Caco-2 (cell line): ENCODE data around the gene RETREG1. TPM values are rescaled to one million over a fixed set of nuclear protein-coding genes. Genes with fewer than 3 reads are reported as not detected.
A peak's percentile ranks its signal among the peaks of the same experiment; 100 is the strongest.

Experiments
- BruUV-seq: library from RNA; stranded (reverse); fragments of 400-500 nt; replicated peaks from 2 replicates; lab custom pipeline; 2021; lab: Mats Ljungman, UMichigan
- CTCF ChIA-PET: fragments of 300-600 bp; sonication (Branson Sonifier 250); formaldehyde crosslinking; loops from one replicate; lab custom pipeline; 2022; ENCODE audit warnings: antibody characterized with exemption; lab: Charles Lee
- POLR2A ChIA-PET: fragments of 300-600 bp; sonication (Branson Sonifier 250); formaldehyde crosslinking; loops from one replicate; lab custom pipeline; 2022; ENCODE audit warnings: antibody characterized with exemption; lab: Charles Lee
- DNase-seq, 2 experiments: peaks; one replicate each; pipeline versions ENCODE4 v3.0.0 to v3.0.0-alpha.2; 2020 to 2022
- H3K27me3 ChIP-seq: replicated peaks from 2 replicates; pipeline ENCODE4 v1.6.0; 2011; ENCODE audit warnings: low read length; ENCODE audit not compliant: control insufficient read depth, insufficient read depth
- H3K36me3 ChIP-seq: 2 replicates; pipeline ENCODE4 v1.5.1; 2011; ENCODE audit warnings: low read length; ENCODE audit not compliant: control insufficient read depth, insufficient read depth
- H3K4me1 ChIP-seq: fragments of 250-450 bp; sonication (Bioruptor Pico); 2 replicates; pipeline ENCODE4 v1.5.1; 2020; ENCODE audit warnings: mild to moderate bottlenecking
- H3K4me3 ChIP-seq: 2 replicates; pipeline ENCODE4 v1.5.1; 2011; ENCODE audit warnings: low read depth, mild to moderate bottlenecking, control low read depth, low read length
- H3K9me3 ChIP-seq: fragments of 250-450 bp; sonication (Bioruptor Pico); 2 replicates; pipeline ENCODE4 v1.5.1; 2020; ENCODE audit warnings: mild to moderate bottlenecking, moderate library complexity
- H3K27ac Mint-ChIP-seq: one replicate; pipeline ENCODE4 v1.8.0; 2022; ENCODE audit warnings: mixed read lengths; ENCODE audit not compliant: unreplicated experiment
- H3K27me3 Mint-ChIP-seq: one replicate; pipeline ENCODE4 v1.8.0; 2022; ENCODE audit warnings: mixed read lengths; ENCODE audit not compliant: insufficient read depth, unreplicated experiment
- H3K36me3 Mint-ChIP-seq: one replicate; pipeline ENCODE4 v1.8.0; 2022; ENCODE audit warnings: mild to moderate bottlenecking, mixed read lengths; ENCODE audit not compliant: insufficient read depth, unreplicated experiment
- H3K4me1 Mint-ChIP-seq: one replicate; pipeline ENCODE4 v1.8.0; 2022; ENCODE audit warnings: low read depth, mixed read lengths; ENCODE audit not compliant: unreplicated experiment
- H3K4me3 Mint-ChIP-seq: one replicate; pipeline ENCODE4 v1.8.0; 2022; ENCODE audit warnings: mild to moderate bottlenecking, moderate library complexity, mixed read lengths; ENCODE audit not compliant: unreplicated experiment
- H3K9me3 Mint-ChIP-seq: one replicate; pipeline ENCODE4 v1.8.0; 2022; ENCODE audit warnings: mixed read lengths; ENCODE audit not compliant: unreplicated experiment
- intact Hi-C: fragments of 100-400 bp; cut with micrococcal nuclease; formaldehyde crosslinking; loops from one replicate; pipeline ENCODE4 v1.10.0; 2022; ENCODE audit not compliant: unreplicated experiment
- total RNA-seq: library from RNA; stranded (reverse); gene quantifications from 2 replicates; pipeline ENCODE4 v1.2.3, GENCODE V29; 2022
- TF ChIP-seq, protein P1 (sequence below), 2 experiments: fragments of 200-600 bp in 1 of 2; IDR thresholded peaks; 1 replicate in 1 of 2; 2 replicates in 1 of 2; pipeline versions ENCODE4 v1.5.1 to v1.8.0; 2011 to 2022; ENCODE audit warnings: antibody characterized with exemption in 1 of 2, control low read depth in 1 of 2, inconsistent platforms in 1 of 2, low read depth in 1 of 2, low read length in 1 of 2, mild to moderate bottlenecking in 1 of 2, moderate library complexity in 1 of 2; ENCODE audit not compliant: insufficient read depth in 1 of 2, severe bottlenecking in 1 of 2, unreplicated experiment in 1 of 2

The RETREG1 gene
- total RNA-seq, 1 experiment from 2014 or later: 15.1 TPM

DNA sequence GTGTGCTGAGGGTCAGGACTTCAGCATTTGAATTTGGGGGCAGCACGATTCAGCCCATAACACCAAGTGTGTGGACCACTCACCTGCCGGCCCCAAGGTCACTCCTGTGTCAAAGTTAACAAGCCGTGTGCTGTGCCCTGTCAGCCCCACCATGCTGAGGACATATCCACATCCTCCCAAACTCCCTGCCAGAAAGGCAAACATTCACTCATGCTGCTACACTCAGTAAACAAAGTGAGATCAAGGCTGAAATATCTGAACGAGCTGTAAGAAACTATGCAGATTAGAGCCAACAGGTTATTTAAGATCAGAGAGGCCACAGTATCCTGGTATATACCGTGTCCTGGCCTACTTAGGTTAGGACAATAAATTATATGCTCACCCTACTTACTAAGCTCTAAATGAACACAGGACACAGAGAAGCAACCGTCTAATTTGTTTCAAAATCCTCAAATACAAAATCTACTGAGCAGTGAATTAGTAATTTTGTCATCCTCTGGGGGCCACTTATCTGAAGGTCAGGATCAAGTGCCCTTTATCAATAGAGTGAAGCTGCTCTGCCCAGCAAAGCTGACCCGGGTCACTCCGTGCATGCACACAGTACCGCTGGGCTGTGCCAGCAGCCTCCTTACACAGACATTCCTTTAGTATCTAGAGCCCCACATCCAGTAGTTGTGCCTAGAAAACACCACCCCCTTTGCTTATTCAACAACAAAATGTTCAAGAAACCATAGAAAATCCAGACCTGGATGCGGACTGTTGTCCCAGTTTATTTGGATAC, 28.2 kb downstream of the RETREG1 start:
- peak; percentile 50 to 63 for DNase-seq
- no peaks in the 10 kb centered on the region; the same call in 1 of the 2 replicates for H3K36me3 ChIP-seq
- no TSS peak for BruUV-seq
- TF ChIP-seq, protein P1, sequence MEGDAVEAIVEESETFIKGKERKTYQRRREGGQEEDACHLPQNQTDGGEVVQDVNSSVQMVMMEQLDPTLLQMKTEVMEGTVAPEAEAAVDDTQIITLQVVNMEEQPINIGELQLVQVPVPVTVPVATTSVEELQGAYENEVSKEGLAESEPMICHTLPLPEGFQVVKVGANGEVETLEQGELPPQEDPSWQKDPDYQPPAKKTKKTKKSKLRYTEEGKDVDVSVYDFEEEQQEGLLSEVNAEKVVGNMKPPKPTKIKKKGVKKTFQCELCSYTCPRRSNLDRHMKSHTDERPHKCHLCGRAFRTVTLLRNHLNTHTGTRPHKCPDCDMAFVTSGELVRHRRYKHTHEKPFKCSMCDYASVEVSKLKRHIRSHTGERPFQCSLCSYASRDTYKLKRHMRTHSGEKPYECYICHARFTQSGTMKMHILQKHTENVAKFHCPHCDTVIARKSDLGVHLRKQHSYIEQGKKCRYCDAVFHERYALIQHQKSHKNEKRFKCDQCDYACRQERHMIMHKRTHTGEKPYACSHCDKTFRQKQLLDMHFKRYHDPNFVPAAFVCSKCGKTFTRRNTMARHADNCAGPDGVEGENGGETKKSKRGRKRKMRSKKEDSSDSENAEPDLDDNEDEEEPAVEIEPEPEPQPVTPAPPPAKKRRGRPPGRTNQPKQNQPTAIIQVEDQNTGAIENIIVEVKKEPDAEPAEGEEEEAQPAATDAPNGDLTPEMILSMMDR (IDR thresholded peaks at IDR 0.05; ENCODE audit: insufficient read depth in 1 of 2, low read depth in 1 of 2, low read length in 1 of 2, severe bottlenecking in 1 of 2, unreplicated experiment in 1 of 2): no peak
- Mint-ChIP-seq H3K4me1 (peaks cover 60% of the 10 kb centered on the region), H3K9me3 (no peaks in the 10 kb centered on the region), H3K36me3 (no peaks in the 10 kb centered on the region), H3K4me3 (peak overlapping the region; percentile 46), H3K27ac (peak overlapping the region; percentile 93), H3K27me3 (no peaks in the 10 kb centered on the region)
- peaks cover 51% of the 10 kb centered on the region for H3K4me1 ChIP-seq
- ChIA-PET CTCF (interaction anchor here (1.1 to 1.2 kb wide), 2 partner anchors 37 to 105 kb away, joined by 3 to 4 read pairs; no protein-coding TSS in a partner anchor), POLR2A (interaction anchor here (0.8 kb wide), 1 partner anchor 67 kb away, joined by 3 read pairs; no protein-coding TSS in a partner anchor)
- intact Hi-C loops: loop anchor here (1.0 to 5.0 kb wide), 3 partner anchors 15 to 149 kb away; no protein-coding TSS in a partner anchor
- no peaks in the 10 kb centered on the region for H3K9me3 ChIP-seq
- H3K27me3 ChIP-seq: no peaks in the 10 kb centered on the region
- no peak overlapping the region for H3K4me3 ChIP-seq

DNA sequence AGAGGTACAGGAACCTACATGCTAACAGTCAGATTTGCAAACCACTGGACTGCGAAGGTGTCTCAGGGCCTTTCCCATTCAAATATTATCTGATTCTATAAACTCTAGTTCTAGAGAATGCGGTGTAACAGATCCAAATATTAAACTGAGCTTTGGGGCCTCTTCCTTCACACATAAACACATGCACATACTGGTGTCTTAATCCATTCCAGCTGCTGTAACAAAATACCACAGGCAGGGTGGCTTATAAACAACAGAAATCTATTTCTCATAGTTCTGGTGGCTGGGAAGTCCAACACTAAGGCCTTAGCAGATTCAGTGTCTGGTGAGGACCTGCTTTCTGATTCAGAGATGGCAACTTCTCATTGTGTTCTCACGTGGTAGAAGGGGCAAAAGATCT, 30.2 kb downstream of the RETREG1 start:
- CTCF ChIA-PET: interaction anchor here (0.5 kb wide), 1 partner anchor 81 kb away, joined by 3 read pairs; no protein-coding TSS in a partner anchor
- BruUV-seq: no TSS peak
- H3K36me3 Mint-ChIP-seq: no peaks in the 10 kb centered on the region

More for the DNA sequence above, 30.2 kb downstream of the RETREG1 start:
- H3K4me3 ChIP-seq: no peak overlapping the region
- H3K27ac Mint-ChIP-seq: no peak overlapping the region
- intact Hi-C loops: loop anchor here (5.0 kb wide), 2 partner anchors 136 to 151 kb away; no protein-coding TSS in a partner anchor
- no peak overlapping the region for H3K4me3 Mint-ChIP-seq
- H3K36me3 ChIP-seq: no peaks in the 10 kb centered on the region; the same call in 1 of the 2 replicates
- peaks cover 52% of the 10 kb centered on the region for H3K4me1 ChIP-seq
- TF ChIP-seq, protein P1 (IDR thresholded peaks at IDR 0.05; ENCODE audit: insufficient read depth in 1 of 2, low read depth in 1 of 2, low read length in 1 of 2, severe bottlenecking in 1 of 2, unreplicated experiment in 1 of 2): no peak
- H3K9me3 Mint-ChIP-seq: no peaks in the 10 kb centered on the region
- POLR2A ChIA-PET: no interaction called here
- H3K9me3 ChIP-seq: no peaks in the 10 kb centered on the region
- peaks cover 53% of the 10 kb centered on the region for H3K4me1 Mint-ChIP-seq
- H3K27me3 Mint-ChIP-seq: no peaks in the 10 kb centered on the region
- DNase-seq: no peak
- no peaks in the 10 kb centered on the region for H3K27me3 ChIP-seq
